Measurements from ENCODE around the gene FOXC2.

GRCh38 chr16:86618431-86619238 lies 52.0 kb downstream of the FOXC2 start:
- TF ChIP-seq, protein P1, sequence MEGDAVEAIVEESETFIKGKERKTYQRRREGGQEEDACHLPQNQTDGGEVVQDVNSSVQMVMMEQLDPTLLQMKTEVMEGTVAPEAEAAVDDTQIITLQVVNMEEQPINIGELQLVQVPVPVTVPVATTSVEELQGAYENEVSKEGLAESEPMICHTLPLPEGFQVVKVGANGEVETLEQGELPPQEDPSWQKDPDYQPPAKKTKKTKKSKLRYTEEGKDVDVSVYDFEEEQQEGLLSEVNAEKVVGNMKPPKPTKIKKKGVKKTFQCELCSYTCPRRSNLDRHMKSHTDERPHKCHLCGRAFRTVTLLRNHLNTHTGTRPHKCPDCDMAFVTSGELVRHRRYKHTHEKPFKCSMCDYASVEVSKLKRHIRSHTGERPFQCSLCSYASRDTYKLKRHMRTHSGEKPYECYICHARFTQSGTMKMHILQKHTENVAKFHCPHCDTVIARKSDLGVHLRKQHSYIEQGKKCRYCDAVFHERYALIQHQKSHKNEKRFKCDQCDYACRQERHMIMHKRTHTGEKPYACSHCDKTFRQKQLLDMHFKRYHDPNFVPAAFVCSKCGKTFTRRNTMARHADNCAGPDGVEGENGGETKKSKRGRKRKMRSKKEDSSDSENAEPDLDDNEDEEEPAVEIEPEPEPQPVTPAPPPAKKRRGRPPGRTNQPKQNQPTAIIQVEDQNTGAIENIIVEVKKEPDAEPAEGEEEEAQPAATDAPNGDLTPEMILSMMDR (CRISPR knock-in tag; IDR thresholded peaks at IDR 0.05): no peak
- TF ChIP-seq AHR (CRISPR knock-in tag; IDR thresholded peaks at IDR 0.05) (no peak), NR2C2 (CRISPR knock-in tag; IDR thresholded peaks at IDR 0.05; ENCODE audit: borderline replicate concordance) (no peak), PATZ1 (CRISPR knock-in tag; IDR thresholded peaks at IDR 0.05) (no peak)
